ENCODE results near the gene CMPK2. TPM values are rescaled to one million over a fixed set of nuclear protein-coding genes. Genes with fewer than 3 reads are reported as not detected.

The CMPK2 gene, protein sequence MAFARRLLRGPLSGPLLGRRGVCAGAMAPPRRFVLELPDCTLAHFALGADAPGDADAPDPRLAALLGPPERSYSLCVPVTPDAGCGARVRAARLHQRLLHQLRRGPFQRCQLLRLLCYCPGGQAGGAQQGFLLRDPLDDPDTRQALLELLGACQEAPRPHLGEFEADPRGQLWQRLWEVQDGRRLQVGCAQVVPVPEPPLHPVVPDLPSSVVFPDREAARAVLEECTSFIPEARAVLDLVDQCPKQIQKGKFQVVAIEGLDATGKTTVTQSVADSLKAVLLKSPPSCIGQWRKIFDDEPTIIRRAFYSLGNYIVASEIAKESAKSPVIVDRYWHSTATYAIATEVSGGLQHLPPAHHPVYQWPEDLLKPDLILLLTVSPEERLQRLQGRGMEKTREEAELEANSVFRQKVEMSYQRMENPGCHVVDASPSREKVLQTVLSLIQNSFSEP
- not detected in 2 replicates for polyA plus RNA-seq (2011; rRNA removed)
- not detected in 2 replicates for polyA minus RNA-seq (2011; rRNA and poly(A)+ RNA removed)

GRCh38 chr2:6865346-6866274, at the start of gene CMPK2:
Gene CMPK2, minus strand, starts transcription at chr2:6865907. Its CDS starts 211 bp downstream, at chr2:6865696.
- H3K4me3 ChIP-seq (ENCODE audit: low read depth, low read length), result peak within 1 kb of the TSS; percentile 63
- H3K27me3 ChIP-seq (ENCODE audit: control insufficient read depth, insufficient read depth, low read length), result peaks cover 13% of the 10 kb centered on the region
- H3K9me3 ChIP-seq (ENCODE audit: control insufficient read depth, insufficient read depth, low read length), result no peaks in the 10 kb centered on the region; the same call in 1 of the 2 replicates
- POLR2A ChIA-PET, result interaction anchor here (0.6 kb wide), 1 partner anchor 1331 kb away, joined by 3 read pairs; no protein-coding TSS in a partner anchor
- TF ChIP-seq CTCF (IDR thresholded peaks at IDR 0.05; ENCODE audit: low read depth, low read length), result no peak
- no peak for DNase-seq (ENCODE audit: low read depth, low spot score)
- H3K27ac ChIP-seq (ENCODE audit: low read depth, low read length), result no peak within 1 kb of the TSS
- CTCF ChIA-PET, result interaction anchor here (1.2 kb wide), 1 partner anchor 18 kb away, joined by 3 read pairs; no protein-coding TSS in a partner anchor

- ChIA-PET CTCF (interaction anchor here (1.5 to 1.7 kb wide), 2 partner anchors 14 to 17 kb away, joined by 6 to 7 read pairs; no protein-coding TSS in a partner anchor), POLR2A (no interaction called here)
- no peak overlapping the region for H3K27ac ChIP-seq (ENCODE audit: low read depth, low read length)
- H3K4me3 ChIP-seq (ENCODE audit: low read depth, low read length), result no peak overlapping the region
- peaks cover 12% of the 10 kb centered on the region for H3K27me3 ChIP-seq (ENCODE audit: control insufficient read depth, insufficient read depth, low read length)
- no peaks in the 10 kb centered on the region; the same call in 1 of the 2 replicates for H3K9me3 ChIP-seq (ENCODE audit: control insufficient read depth, insufficient read depth, low read length)
- no peak for DNase-seq (ENCODE audit: low read depth, low spot score)
- no peak for TF ChIP-seq CTCF (IDR thresholded peaks at IDR 0.05; ENCODE audit: low read depth, low read length)
These were observed 49.7 kb upstream of the CMPK2 start for GRCh38 chr2:6915399-6915798.

GRCh38 chr2:6914828-6915227, 49.1 kb upstream of the CMPK2 start:
- Histone ChIP-seq H3K9me3 (ENCODE audit: control insufficient read depth, insufficient read depth, low read length) (no peaks in the 10 kb centered on the region; the same call in 1 of the 2 replicates), H3K27me3 (ENCODE audit: control insufficient read depth, insufficient read depth, low read length) (peaks cover 12% of the 10 kb centered on the region), H3K27ac (ENCODE audit: low read depth, low read length) (no peak overlapping the region), H3K4me3 (ENCODE audit: low read depth, low read length) (no peak overlapping the region)
- no peak for DNase-seq (ENCODE audit: low read depth, low spot score)
- TF ChIP-seq CTCF (IDR thresholded peaks at IDR 0.05; ENCODE audit: low read depth, low read length), result no peak
- CTCF ChIA-PET, result no interaction called here
- POLR2A ChIA-PET, result no interaction called here

DNA sequence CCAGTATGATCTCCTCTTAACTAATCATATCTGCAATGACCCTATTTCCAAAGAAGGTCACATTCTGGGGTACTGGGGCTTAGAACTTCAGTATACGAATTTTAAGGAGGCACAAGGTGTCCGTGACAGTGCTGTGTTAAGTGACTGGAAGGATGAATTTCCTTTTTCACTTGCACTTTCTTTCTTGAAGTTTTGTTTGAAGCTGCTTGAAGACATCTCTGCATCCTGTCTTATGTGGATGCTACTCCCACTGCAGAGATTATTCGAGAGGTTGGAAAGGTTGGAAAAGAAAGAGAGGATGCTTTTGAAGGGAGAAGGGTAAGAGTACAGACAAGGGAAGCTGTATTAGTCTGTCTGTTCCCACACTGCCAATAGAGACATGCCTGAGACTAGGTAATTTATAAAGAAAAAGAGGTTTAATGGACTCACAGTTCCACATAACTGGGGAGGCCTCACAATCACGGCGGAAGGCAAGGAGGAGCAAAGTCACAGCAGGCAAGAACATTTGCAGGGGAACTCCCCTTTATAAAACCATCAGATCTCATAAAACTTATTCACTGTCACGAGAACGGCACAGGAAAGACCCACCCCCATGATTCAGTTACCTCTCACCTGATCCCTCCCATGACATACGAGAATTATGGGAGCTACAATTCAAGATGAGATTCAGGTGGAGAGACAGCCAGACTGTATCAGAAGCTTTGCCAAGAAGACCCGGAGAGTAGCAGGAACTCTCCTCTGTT, 47.9 kb upstream of the CMPK2 start:
- H3K4me3 ChIP-seq (ENCODE audit: low read depth, low read length), result no peak overlapping the region
- no peak for DNase-seq (ENCODE audit: low read depth, low spot score)
- ChIA-PET CTCF (no interaction called here), POLR2A (no interaction called here)
- H3K9me3 ChIP-seq (ENCODE audit: control insufficient read depth, insufficient read depth, low read length), result no peaks in the 10 kb centered on the region; the same call in 1 of the 2 replicates
- no peak overlapping the region for H3K27ac ChIP-seq (ENCODE audit: low read depth, low read length)
- peaks cover 5% of the 10 kb centered on the region for H3K27me3 ChIP-seq (ENCODE audit: control insufficient read depth, insufficient read depth, low read length)
- TF ChIP-seq CTCF (IDR thresholded peaks at IDR 0.05; ENCODE audit: low read depth, low read length), result no peak

Data from AG04450 (cell line).